Panc1 (cell line): ENCODE data around the gene SOX11. TPM values are rescaled to one million over a fixed set of nuclear protein-coding genes. Genes with fewer than 3 reads are reported as not detected.

Experiments used
- ATAC-seq: fragments of 200-7000 bp; cut with Tn5 transposase; 2 replicates; pipeline ENCODE4 v1.9.1; 2020; ENCODE audit warnings: mild to moderate bottlenecking, moderate library complexity
- BruUV-seq: library from RNA; stranded (reverse); fragments of 400-500 nt; replicated peaks from 2 replicates; lab custom pipeline; 2021; lab: Mats Ljungman, UMichigan
- CTCF ChIA-PET: fragments of 300-600 bp; sonication (Branson Sonifier 250); formaldehyde crosslinking; loops from one replicate; lab custom pipeline; 2022; ENCODE audit warnings: antibody characterized with exemption; lab: Charles Lee
- POLR2A ChIA-PET: fragments of 300-600 bp; sonication (Branson Sonifier 250); formaldehyde crosslinking; loops from one replicate; lab custom pipeline; 2022; ENCODE audit warnings: antibody characterized with exemption; lab: Charles Lee
- DNase-seq: peaks from one replicate; pipeline ENCODE4 v3.0.0-alpha.2; 2010; ENCODE audit warnings: low read depth, low spot score
- H3K27ac ChIP-seq: 2 replicates; pipeline ENCODE4 v1.5.1; 2011; ENCODE audit warnings: mild to moderate bottlenecking, low read length, inconsistent platforms
- H3K27me3 ChIP-seq: fragments of 200-500 bp; sonication (Bioruptor generic); 2 replicates; pipeline ENCODE4 v1.6.0; 2014; ENCODE audit warnings: low read length, inconsistent platforms; ENCODE audit not compliant: control insufficient read depth, insufficient read depth
- H3K36me3 ChIP-seq: fragments of 200-500 bp; sonication (Bioruptor generic); 2 replicates; pipeline ENCODE4 v1.5.1; 2014; ENCODE audit warnings: inconsistent platforms, mild to moderate bottlenecking, low read length, moderate library complexity; ENCODE audit not compliant: control insufficient read depth, insufficient read depth
- H3K4me1 ChIP-seq: 2 replicates; pipeline ENCODE4 v1.5.1; 2011; ENCODE audit warnings: inconsistent platforms, mild to moderate bottlenecking, low read length, moderate library complexity; ENCODE audit not compliant: control insufficient read depth, insufficient read depth
- H3K4me3 ChIP-seq, 2 experiments: 2 replicates each; pipeline ENCODE4 v1.5.1; 2011 to 2012; ENCODE audit warnings: low read depth in 2 of 2, low read length in 2 of 2, mild to moderate bottlenecking in 2 of 2, inconsistent platforms in 1 of 2, moderate library complexity in 1 of 2
- H3K9me3 ChIP-seq: fragments of 200-500 bp; sonication (Bioruptor generic); 2 replicates; pipeline ENCODE4 v1.5.1; 2014; ENCODE audit warnings: low read depth, mild to moderate bottlenecking, inconsistent platforms, low read length, moderate library complexity; ENCODE audit not compliant: control insufficient read depth, insufficient read depth
- POLR2AphosphoS5 ChIP-seq: IDR thresholded peaks from 2 replicates; pipeline ENCODE4 v1.6.1; 2012; ENCODE audit warnings: mild to moderate bottlenecking, low read depth, low read length, moderate library complexity
- SIN3A ChIP-seq: IDR thresholded peaks from 2 replicates; pipeline ENCODE4 v1.6.1; 2012; ENCODE audit warnings: low read depth, mild to moderate bottlenecking, low read length, moderate library complexity, borderline replicate concordance; ENCODE audit not compliant: insufficient read depth
- TCF7L2 ChIP-seq: IDR thresholded peaks from 2 replicates; pipeline ENCODE4 v1.6.1; 2011; ENCODE audit warnings: mild to moderate bottlenecking, low read depth, low read length, inconsistent platforms
- in situ Hi-C: cut with HindIII; loops from 2 replicates; pipeline ENCODE4 v1.10.0; 2016; ENCODE audit warnings: low sequenced_read_pairs, low pct_unique_long_range_greater_than_20kb
- intact Hi-C: fragments of 100-400 bp; cut with micrococcal nuclease; formaldehyde crosslinking; loops from one replicate; pipeline ENCODE4 v1.10.0; 2022; ENCODE audit not compliant: unreplicated experiment
- total RNA-seq: library from RNA; stranded (reverse); gene quantifications from one replicate; pipeline ENCODE4 v1.2.1, GENCODE V29; 2021; ENCODE audit not compliant: unreplicated experiment
- TF ChIP-seq, protein P1 (sequence below): fragments of 450-650 bp; IDR thresholded peaks from 2 replicates; pipeline ENCODE4 v1.5.1; 2017; ENCODE audit warnings: mild to moderate bottlenecking
- TF ChIP-seq, protein P2 (sequence below), 2 experiments: IDR thresholded peaks; 2 replicates each; pipeline ENCODE4 v1.6.1; 2011 to 2012; ENCODE audit warnings: low read depth in 2 of 2, control low read depth in 1 of 2, low read length in 1 of 2, mild to moderate bottlenecking in 1 of 2, moderate library complexity in 1 of 2; ENCODE audit not compliant: insufficient read depth in 1 of 2

The SOX11 gene
- total RNA-seq, 1 experiment from 2014 or later, result not detected

DNA sequence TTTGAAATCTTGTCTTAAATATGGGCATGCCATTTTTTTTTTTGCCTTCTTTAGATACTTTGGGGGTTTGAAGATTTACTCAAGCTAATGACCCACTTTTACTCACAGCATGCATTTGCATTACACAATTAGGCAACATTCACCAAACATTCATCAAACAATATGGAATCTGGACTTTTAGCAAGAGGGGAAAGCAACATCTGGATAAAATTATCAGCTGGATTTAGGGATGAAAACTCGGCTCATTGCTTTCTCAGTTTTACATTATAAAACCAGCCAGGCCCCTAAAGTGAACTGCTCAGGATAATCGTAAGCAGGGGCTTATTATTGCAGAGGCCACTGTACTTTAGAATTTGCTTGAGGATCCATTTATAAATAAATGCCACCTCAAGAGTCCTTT lies 44.7 kb downstream of the SOX11 start:
- H3K27me3 ChIP-seq, result no peaks in the 10 kb centered on the region
- CTCF ChIA-PET, result no interaction called here
- no peak overlapping the region for H3K4me3 ChIP-seq
- BruUV-seq, result no TSS peak
- ATAC-seq (no peak), DNase-seq (no peak)
- TF ChIP-seq, protein P1, sequence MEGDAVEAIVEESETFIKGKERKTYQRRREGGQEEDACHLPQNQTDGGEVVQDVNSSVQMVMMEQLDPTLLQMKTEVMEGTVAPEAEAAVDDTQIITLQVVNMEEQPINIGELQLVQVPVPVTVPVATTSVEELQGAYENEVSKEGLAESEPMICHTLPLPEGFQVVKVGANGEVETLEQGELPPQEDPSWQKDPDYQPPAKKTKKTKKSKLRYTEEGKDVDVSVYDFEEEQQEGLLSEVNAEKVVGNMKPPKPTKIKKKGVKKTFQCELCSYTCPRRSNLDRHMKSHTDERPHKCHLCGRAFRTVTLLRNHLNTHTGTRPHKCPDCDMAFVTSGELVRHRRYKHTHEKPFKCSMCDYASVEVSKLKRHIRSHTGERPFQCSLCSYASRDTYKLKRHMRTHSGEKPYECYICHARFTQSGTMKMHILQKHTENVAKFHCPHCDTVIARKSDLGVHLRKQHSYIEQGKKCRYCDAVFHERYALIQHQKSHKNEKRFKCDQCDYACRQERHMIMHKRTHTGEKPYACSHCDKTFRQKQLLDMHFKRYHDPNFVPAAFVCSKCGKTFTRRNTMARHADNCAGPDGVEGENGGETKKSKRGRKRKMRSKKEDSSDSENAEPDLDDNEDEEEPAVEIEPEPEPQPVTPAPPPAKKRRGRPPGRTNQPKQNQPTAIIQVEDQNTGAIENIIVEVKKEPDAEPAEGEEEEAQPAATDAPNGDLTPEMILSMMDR, result no peak
- TF ChIP-seq POLR2AphosphoS5 (no peak), TCF7L2 (no peak), SIN3A (no peak)
- TF ChIP-seq, protein P2, sequence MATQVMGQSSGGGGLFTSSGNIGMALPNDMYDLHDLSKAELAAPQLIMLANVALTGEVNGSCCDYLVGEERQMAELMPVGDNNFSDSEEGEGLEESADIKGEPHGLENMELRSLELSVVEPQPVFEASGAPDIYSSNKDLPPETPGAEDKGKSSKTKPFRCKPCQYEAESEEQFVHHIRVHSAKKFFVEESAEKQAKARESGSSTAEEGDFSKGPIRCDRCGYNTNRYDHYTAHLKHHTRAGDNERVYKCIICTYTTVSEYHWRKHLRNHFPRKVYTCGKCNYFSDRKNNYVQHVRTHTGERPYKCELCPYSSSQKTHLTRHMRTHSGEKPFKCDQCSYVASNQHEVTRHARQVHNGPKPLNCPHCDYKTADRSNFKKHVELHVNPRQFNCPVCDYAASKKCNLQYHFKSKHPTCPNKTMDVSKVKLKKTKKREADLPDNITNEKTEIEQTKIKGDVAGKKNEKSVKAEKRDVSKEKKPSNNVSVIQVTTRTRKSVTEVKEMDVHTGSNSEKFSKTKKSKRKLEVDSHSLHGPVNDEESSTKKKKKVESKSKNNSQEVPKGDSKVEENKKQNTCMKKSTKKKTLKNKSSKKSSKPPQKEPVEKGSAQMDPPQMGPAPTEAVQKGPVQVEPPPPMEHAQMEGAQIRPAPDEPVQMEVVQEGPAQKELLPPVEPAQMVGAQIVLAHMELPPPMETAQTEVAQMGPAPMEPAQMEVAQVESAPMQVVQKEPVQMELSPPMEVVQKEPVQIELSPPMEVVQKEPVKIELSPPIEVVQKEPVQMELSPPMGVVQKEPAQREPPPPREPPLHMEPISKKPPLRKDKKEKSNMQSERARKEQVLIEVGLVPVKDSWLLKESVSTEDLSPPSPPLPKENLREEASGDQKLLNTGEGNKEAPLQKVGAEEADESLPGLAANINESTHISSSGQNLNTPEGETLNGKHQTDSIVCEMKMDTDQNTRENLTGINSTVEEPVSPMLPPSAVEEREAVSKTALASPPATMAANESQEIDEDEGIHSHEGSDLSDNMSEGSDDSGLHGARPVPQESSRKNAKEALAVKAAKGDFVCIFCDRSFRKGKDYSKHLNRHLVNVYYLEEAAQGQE (IDR thresholded peaks at IDR 0.05; ENCODE audit: insufficient read depth in 1 of 2, low read depth in 2 of 2, low read length in 1 of 2), result no peak
- in situ Hi-C loops, result no loop called here
- H3K36me3 ChIP-seq, result no peaks in the 10 kb centered on the region
- POLR2A ChIA-PET, result no interaction called here
- H3K9me3 ChIP-seq, result no peaks in the 10 kb centered on the region
- H3K4me1 ChIP-seq, result no peaks in the 10 kb centered on the region
- H3K27ac ChIP-seq, result no peak overlapping the region
- intact Hi-C loops, result no loop called here

DNA sequence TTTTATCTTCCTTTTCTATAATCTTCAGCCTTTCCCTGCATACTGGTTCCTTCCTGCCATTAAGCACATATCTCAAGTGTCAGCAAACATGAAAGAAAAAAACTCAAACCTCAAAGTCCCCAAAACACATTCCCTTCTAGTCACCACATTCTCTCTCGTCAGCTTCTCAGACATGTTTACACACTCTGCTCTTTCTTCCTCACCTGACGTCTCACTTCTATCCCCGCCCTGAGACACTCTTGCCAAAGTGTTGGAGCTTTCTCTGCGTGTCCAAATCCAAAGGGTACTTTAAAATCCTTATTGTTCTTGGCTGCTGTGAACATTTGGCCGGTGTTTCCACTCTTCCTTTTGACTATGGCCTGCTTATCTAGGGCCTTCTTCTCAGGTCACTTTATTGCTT lies 47.9 kb downstream of the SOX11 start:
- Histone ChIP-seq H3K9me3 (no peaks in the 10 kb centered on the region), H3K27ac (no peak overlapping the region), H3K4me3 (no peak overlapping the region), H3K4me1 (no peaks in the 10 kb centered on the region), H3K27me3 (no peaks in the 10 kb centered on the region), H3K36me3 (no peaks in the 10 kb centered on the region)
- intact Hi-C loops, result no loop called here
- no peak for ATAC-seq
- ChIA-PET CTCF (no interaction called here), POLR2A (no interaction called here)
- in situ Hi-C loops, result no loop called here
- no TSS peak for BruUV-seq
- TF ChIP-seq, protein P2 (IDR thresholded peaks at IDR 0.05; ENCODE audit: insufficient read depth in 1 of 2, low read depth in 2 of 2, low read length in 1 of 2), result no peak
- TF ChIP-seq SIN3A, result no peak
- no peak for TF ChIP-seq TCF7L2
- TF ChIP-seq POLR2AphosphoS5, result no peak
- TF ChIP-seq, protein P1, result no peak
- DNase-seq, result no peak
